H1 (cell line): ENCODE data around the gene ZBTB16. TPM values are rescaled to one million over a fixed set of nuclear protein-coding genes. Genes with fewer than 3 reads are reported as not detected.

ENCODE experiments used
- CTCF ChIA-PET: fragments of 300-600 bp; sonication (Branson Sonifier 250); formaldehyde crosslinking; loops from one replicate; lab custom pipeline; 2021; ENCODE audit not compliant: partially characterized antibody; lab: Charles Lee
- POLR2A ChIA-PET: fragments of 300-600 bp; sonication (Branson Sonifier 250); formaldehyde crosslinking; loops from one replicate; lab custom pipeline; 2021; ENCODE audit warnings: inconsistent platforms; ENCODE audit not compliant: partially characterized antibody; lab: Charles Lee
- DNase-seq, 2 experiments: peaks; one replicate each; pipeline versions ENCODE4 v3.0.0 to v3.0.0-alpha.2; 2010 to 2022; ENCODE audit warnings: low spot score in 2 of 2, low read depth in 1 of 2, mixed read lengths in 1 of 2
- FAIRE-seq: peaks from 2 replicates; lab custom pipeline; 2011; peaks lifted over from hg19 to GRCh38; lab: Jason Lieb, UNC
- H2AFZ ChIP-seq: 2 replicates; pipeline ENCODE4 v1.8.1; 2012; ENCODE audit warnings: low read length, inconsistent platforms
- H2AK5ac ChIP-seq: 2 replicates; pipeline ENCODE4 v1.6.1; 2013; ENCODE audit warnings: low read depth, low read length
- H2BK120ac ChIP-seq: replicated peaks from 2 replicates; pipeline ENCODE3; 2013; ENCODE audit warnings: low read depth, low read length, inconsistent platforms
- H2BK12ac ChIP-seq: 2 replicates; pipeline ENCODE4 v1.6.1; 2013; ENCODE audit warnings: low read depth, low read length
- H2BK15ac ChIP-seq: 2 replicates; pipeline ENCODE4 v1.6.1; 2013; ENCODE audit warnings: low read length
- H2BK20ac ChIP-seq: 2 replicates; pipeline ENCODE4 v1.6.1; 2013; ENCODE audit warnings: low read length
- H2BK5ac ChIP-seq: 2 replicates; pipeline ENCODE4 v1.6.1; 2013; ENCODE audit warnings: low read depth, low read length
- H3K14ac ChIP-seq: 2 replicates; pipeline ENCODE4 v1.6.1; 2013; ENCODE audit warnings: inconsistent platforms; ENCODE audit not compliant: insufficient read length
- H3K18ac ChIP-seq: 2 replicates; pipeline ENCODE4 v1.6.1; 2013; ENCODE audit warnings: low read length; ENCODE audit errors: extremely low read depth
- H3K23ac ChIP-seq: 2 replicates; pipeline ENCODE4 v1.6.1; 2013; ENCODE audit warnings: inconsistent platforms; ENCODE audit not compliant: insufficient read length
- H3K23me2 ChIP-seq: 2 replicates; pipeline ENCODE4 v1.6.1; 2013; ENCODE audit warnings: low read depth, low read length
- H3K27ac ChIP-seq: 2 replicates; pipeline ENCODE4 v1.6.1; 2011; ENCODE audit warnings: low read depth, low read length, inconsistent platforms
- H3K27me3 ChIP-seq, 4 experiments: replicated peaks in 1 of 4; 1 replicate in 1 of 4; 2 replicates in 3 of 4; pipeline versions ENCODE4 v1.6.1 to v1.8.1; 2011 to 2013; ENCODE audit warnings: low read length in 3 of 4, mild to moderate bottlenecking in 3 of 4, inconsistent platforms in 2 of 4, mixed read lengths in 2 of 4, moderate library complexity in 1 of 4; ENCODE audit not compliant: control insufficient read depth in 3 of 4, insufficient read depth in 3 of 4; ENCODE audit errors: extremely low read depth in 1 of 4
- H3K36me3 ChIP-seq, 4 experiments: 2 replicates each; pipeline versions ENCODE4 v1.6.1 to v1.8.1; 2011 to 2013; ENCODE audit warnings: mild to moderate bottlenecking in 4 of 4, low read length in 3 of 4, moderate library complexity in 2 of 4, control low read depth in 1 of 4, inconsistent platforms in 1 of 4; ENCODE audit not compliant: insufficient read depth in 4 of 4, control insufficient read depth in 2 of 4
- H3K4ac ChIP-seq: replicated peaks from 2 replicates; pipeline ENCODE3; 2013; ENCODE audit warnings: low read length, low read depth, mixed read lengths, inconsistent platforms; ENCODE audit not compliant: insufficient read length
- H3K4me1 ChIP-seq, 4 experiments: replicated peaks in 1 of 4; 1 replicate in 1 of 4; 2 replicates in 3 of 4; pipeline versions ENCODE4 v1.6.1 to v1.8.1; 2011 to 2013; ENCODE audit warnings: low read length in 3 of 4, inconsistent platforms in 2 of 4, mixed read lengths in 1 of 4; ENCODE audit not compliant: insufficient read depth in 4 of 4, control insufficient read depth in 3 of 4
- H3K4me2 ChIP-seq, 2 experiments: 2 replicates each; pipeline versions ENCODE4 v1.6.1 to v1.8.1; 2011 to 2013; ENCODE audit warnings: low read depth in 2 of 2, low read length in 2 of 2, control low read depth in 1 of 2, inconsistent platforms in 1 of 2, mild to moderate bottlenecking in 1 of 2; ENCODE audit not compliant: insufficient read depth in 1 of 2
- H3K4me3 ChIP-seq, 4 experiments: fragments of 200-600, 300-600 bp in 1 of 4; sonication (generic), shearing (Covaris generic), sonication (Bioruptor Twin) in 1 of 4; 2 replicates each; pipeline versions ENCODE4 v1.5.1 to v1.8.1; 2011 to 2016; ENCODE audit warnings: low read length in 4 of 4, low read depth in 3 of 4, control low read depth in 2 of 4, inconsistent platforms in 2 of 4, mild to moderate bottlenecking in 2 of 4, mixed read lengths in 1 of 4, moderate library complexity in 1 of 4; ENCODE audit not compliant: insufficient read depth in 2 of 4; ENCODE audit errors: extremely low read depth in 1 of 4
- H3K56ac ChIP-seq: replicated peaks from 2 replicates; pipeline ENCODE3; 2013; ENCODE audit warnings: low read depth, mild to moderate bottlenecking, mixed read lengths, low read length, inconsistent platforms; ENCODE audit not compliant: insufficient read length
- H3K79me1 ChIP-seq: 2 replicates; pipeline ENCODE4 v1.6.1; 2013; ENCODE audit warnings: low read depth, low read length, control low read depth
- H3K79me2 ChIP-seq, 2 experiments: 2 replicates each; pipeline versions ENCODE4 v1.6.1 to v1.8.1; 2012 to 2013; ENCODE audit warnings: low read length in 2 of 2, mild to moderate bottlenecking in 2 of 2, inconsistent platforms in 1 of 2; ENCODE audit not compliant: insufficient read depth in 2 of 2, control insufficient read depth in 1 of 2
- H3K9ac ChIP-seq, 4 experiments: replicated peaks in 1 of 4; 1 replicate in 1 of 4; 2 replicates in 3 of 4; pipeline versions ENCODE4 v1.6.1 to v1.8.1; 2011 to 2013; ENCODE audit warnings: low read depth in 3 of 4, low read length in 3 of 4, control low read depth in 2 of 4, mild to moderate bottlenecking in 2 of 4, moderate library complexity in 2 of 4, inconsistent platforms in 1 of 4; ENCODE audit errors: extremely low read depth in 1 of 4
- H3K9me3 ChIP-seq, 2 experiments: 2 replicates each; pipeline versions ENCODE4 v1.6.1 to v1.8.1; 2012 to 2013; ENCODE audit warnings: mild to moderate bottlenecking in 2 of 2, moderate library complexity in 2 of 2, control low read depth in 1 of 2, inconsistent platforms in 1 of 2, low read depth in 1 of 2, low read length in 1 of 2, mixed read lengths in 1 of 2; ENCODE audit not compliant: insufficient read depth in 2 of 2
- H4K20me1 ChIP-seq, 2 experiments: replicated peaks in 1 of 2; 2 replicates each; pipeline versions ENCODE3 to v1.8.1; 2011 to 2013; ENCODE audit warnings: inconsistent platforms in 2 of 2, low read length in 2 of 2, mild to moderate bottlenecking in 1 of 2; ENCODE audit not compliant: insufficient read depth in 2 of 2, control insufficient read depth in 1 of 2
- H4K5ac ChIP-seq: 2 replicates; pipeline ENCODE4 v1.6.1; 2013; ENCODE audit warnings: low read length, low read depth, mixed read lengths, inconsistent platforms; ENCODE audit not compliant: insufficient read length
- H4K8ac ChIP-seq: 2 replicates; pipeline ENCODE4 v1.8.0; 2013; ENCODE audit warnings: mild to moderate bottlenecking, moderate library complexity, low read length, inconsistent platforms; ENCODE audit not compliant: insufficient read depth; ENCODE audit errors: extremely low read depth
- H4K91ac ChIP-seq: replicated peaks from 2 replicates; pipeline ENCODE3; 2013; ENCODE audit warnings: low read length, mixed read lengths, inconsistent platforms; ENCODE audit not compliant: insufficient read length
- ATF3 ChIP-seq: IDR thresholded peaks from 2 replicates; pipeline ENCODE4 v1.6.1; 2011; ENCODE audit warnings: low read depth, mild to moderate bottlenecking, low read length; ENCODE audit not compliant: insufficient read depth
- BACH1 ChIP-seq: IDR thresholded peaks from 2 replicates; pipeline ENCODE4 v1.6.1; 2012; ENCODE audit warnings: low read length, improper control_type of control experiment
- BCL11A ChIP-seq, 2 experiments: IDR thresholded peaks; one replicate each; pipeline ENCODE4 v1.6.1; 2011; ENCODE audit warnings: low read depth in 2 of 2, low read length in 2 of 2, mild to moderate bottlenecking in 2 of 2
- CBX8 ChIP-seq: fragments of 300-800, 300-1000 bp; sonication (generic); IDR thresholded peaks from 2 replicates; pipeline ENCODE4 v1.7.1; 2016; ENCODE audit warnings: low read depth, low read length, borderline replicate concordance
- JUND ChIP-seq: IDR thresholded peaks from 2 replicates; pipeline ENCODE4 v1.6.1; 2011; ENCODE audit warnings: mild to moderate bottlenecking, improper control_type of control experiment, low read length
- KDM1A ChIP-seq: fragments of 200-600, 300-600 bp; sonication (generic); IDR thresholded peaks from 2 replicates; pipeline ENCODE4 v1.7.1; 2016; ENCODE audit warnings: mild to moderate bottlenecking, low read length, borderline replicate concordance
- KDM4A ChIP-seq: IDR thresholded peaks from one replicate; pipeline ENCODE4 v1.7.1; 2012; ENCODE audit warnings: low read depth, mild to moderate bottlenecking, moderate library complexity, low read length, inconsistent platforms; ENCODE audit not compliant: severe bottlenecking
- MAFK ChIP-seq: IDR thresholded peaks from 2 replicates; pipeline ENCODE4 v1.6.1; 2012; ENCODE audit warnings: low read depth, mild to moderate bottlenecking, improper control_type of control experiment, low read length
- RXRA ChIP-seq: IDR thresholded peaks from 2 replicates; pipeline ENCODE4 v1.6.1; 2011; ENCODE audit warnings: low read depth, mild to moderate bottlenecking, low read length, moderate library complexity; ENCODE audit not compliant: insufficient read depth
- SP2 ChIP-seq: IDR thresholded peaks from 2 replicates; pipeline ENCODE4 v1.6.1; 2012; ENCODE audit warnings: mild to moderate bottlenecking, low read length, inconsistent platforms
- TAF1 ChIP-seq: IDR thresholded peaks from 2 replicates; pipeline ENCODE4 v1.6.1; 2011; ENCODE audit warnings: mild to moderate bottlenecking, low read depth, low read length
- TAF7 ChIP-seq: optimal IDR thresholded peaks from 2 replicates; pipeline ENCODE3; 2011; ENCODE audit warnings: low read depth, mild to moderate bottlenecking, inconsistent platforms, low read length, moderate library complexity, borderline replicate concordance
- WGBS, 2 experiments: shearing (Covaris generic) in 1 of 2; methylation state at CpG; one replicate each; pipeline versions ENCODE4 v1.1.6 to v1.1.7; 2013 to 2015; ENCODE audit warnings: low lambda C conversion rate in 2 of 2, mixed read lengths in 2 of 2, inconsistent platforms in 1 of 2, low coverage in 1 of 2, missing lambda C conversion rate in 1 of 2; ENCODE audit not compliant: insufficient replicate concordance in 2 of 2, insufficient coverage in 1 of 2, insufficient read length in 1 of 2; ENCODE audit errors: extremely low coverage in 1 of 2, missing lambda C conversion rate in 1 of 2; 5-methylcytosine and 5-hydroxymethylcytosine counted together
- polyA plus RNA-seq, 7 experiments: library from polyadenylated mRNA; depleted of rRNA in 3 of 7; stranded (reverse) in 5 of 7; unstranded in 2 of 7; fragments of >200 nt in 5 of 7; fragments of 200-250 nt in 2 of 7; gene quantifications; 1 replicate in 5 of 7; 2 replicates in 1 of 7; 4 replicates in 1 of 7; pipeline versions ENCODE4 v1.2.1 to v1.2.3, GENCODE V29; 2011 to 2013; ENCODE audit warnings: missing spikeins in 2 of 7, mixed read lengths in 2 of 7
- total RNA-seq: library from RNA; stranded (reverse); fragmentation: NEBNext Ultra II Directional; extraction: Animal tissue kit (Norgen Biotek cat#: 25700); gene quantifications from 2 replicates; pipeline ENCODE4 v1.2.1, GENCODE V29; 2021

ZBTB16 gene
- total and polyA plus RNA-seq, 2 of the 8 experiments (the other 6 are each of a cell fraction or from before 2014, with no cell fraction given) = 0.12 to 0.61 TPM

DNA sequence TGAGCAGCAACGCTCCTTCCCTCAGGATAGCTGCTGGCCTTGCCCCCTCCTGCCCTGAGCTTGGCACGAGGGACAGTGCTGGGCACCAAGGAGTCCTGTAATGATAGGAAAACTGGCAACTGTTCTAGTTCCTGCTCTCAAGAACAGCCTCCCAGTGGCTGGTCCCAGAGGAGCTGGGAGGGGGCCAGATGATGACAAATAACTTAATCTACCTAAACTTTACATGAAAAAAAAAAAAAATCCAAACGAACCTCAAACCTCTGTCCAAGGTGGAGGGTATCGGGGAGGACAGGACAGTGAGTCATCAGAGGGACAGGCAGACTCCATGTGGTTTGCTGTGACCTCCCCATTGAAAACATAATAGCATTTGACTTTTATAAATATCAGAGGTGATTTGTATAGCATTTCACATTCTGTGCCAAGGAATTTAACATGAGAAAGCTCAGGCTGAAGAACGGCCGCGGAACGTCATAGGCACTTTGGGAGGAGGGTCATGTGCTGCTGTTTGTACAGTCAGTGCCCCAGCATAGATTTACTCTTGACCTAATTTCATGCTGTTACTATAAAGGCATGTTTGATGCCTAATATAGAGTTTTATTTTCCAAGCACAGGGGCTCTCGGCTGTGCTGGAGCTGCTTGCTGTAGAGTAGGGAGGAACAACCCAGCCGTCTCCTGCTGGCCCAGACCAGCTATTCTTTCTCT is 138.4 kb downstream of the ZBTB16 start:
- no peak overlapping the region for H4K5ac ChIP-seq
- H2AK5ac ChIP-seq = no peak overlapping the region
- H3K4ac ChIP-seq = no peak overlapping the region
- H4K20me1 ChIP-seq = no peaks in the 10 kb centered on the region
- no peaks in the 10 kb centered on the region for H3K79me2 ChIP-seq
- 80% methylated on average over 10 of the region's 10 CpGs; no CpG with 5 or more reads in 1 of the 2 experiments for WGBS, 2 experiments
- H3K36me3 ChIP-seq = no peaks in the 10 kb centered on the region
- H3K18ac ChIP-seq = no peak overlapping the region
- POLR2A ChIA-PET = interaction anchor here (0.8 kb wide), 1 partner anchor 12 kb away, joined by 3 read pairs; no protein-coding TSS in a partner anchor
- no peak overlapping the region for H2BK20ac ChIP-seq
- no peak overlapping the region for H2AFZ ChIP-seq
- H4K8ac ChIP-seq = no peak overlapping the region
- no peaks in the 10 kb centered on the region for H3K27me3 ChIP-seq
- H3K79me1 ChIP-seq = no peaks in the 10 kb centered on the region
- no peak overlapping the region for H4K91ac ChIP-seq
- no peak overlapping the region for H2BK12ac ChIP-seq
- no peak overlapping the region for H3K56ac ChIP-seq
- no peak for FAIRE-seq
- no peak overlapping the region for H2BK120ac ChIP-seq
- no peak overlapping the region for H3K14ac ChIP-seq
- no peak overlapping the region for H3K4me3 ChIP-seq
- no peak overlapping the region for H2BK5ac ChIP-seq
- CTCF ChIA-PET = interaction anchor here (0.6 to 1.7 kb wide), 10 partner anchors 12 to 222 kb away, joined by 3 to 4 read pairs (median 3); no protein-coding TSS in a partner anchor
- H3K9me3 ChIP-seq = no peaks in the 10 kb centered on the region
- H3K4me1 ChIP-seq = peaks cover 0 to 4% (median 0%) of the 10 kb centered on the region in 4 experiments; a peak in 2 of 7 replicates
- no peak overlapping the region for H3K4me2 ChIP-seq
- H3K23me2 ChIP-seq = no peaks in the 10 kb centered on the region
- DNase-seq = no peak
- no peak overlapping the region for H3K27ac ChIP-seq
- no peak overlapping the region for H2BK15ac ChIP-seq
- no peak overlapping the region for H3K9ac ChIP-seq
- H3K23ac ChIP-seq = no peak overlapping the region
- TF ChIP-seq BCL11A (IDR thresholded peaks at IDR 0.05; ENCODE audit: low read depth in 2 of 2, low read length in 2 of 2) (no peak), KDM1A (no peak), TAF1 (no peak), TAF7 (no peak), MAFK (no peak), CBX8 (no peak), ATF3 (no peak), RXRA (no peak), SP2 (no peak), BACH1 (no peak), KDM4A (no peak), JUND (no peak)
